Skeletal muscle tissue (tissue), 4 donors: ENCODE measurements around the gene LMLN. TPM values are rescaled to one million over a fixed set of nuclear protein-coding genes. Genes with fewer than 3 reads are reported as not detected.
A peak's percentile ranks its signal among the peaks of the same experiment; 100 is the strongest.
"Not testable (repeated sequence)": the region's sequence is repeated elsewhere in the genome, so short reads cannot be mapped to it uniquely, and the experiment has no call there.

Experiments
- H3K27ac ChIP-seq: one replicate; pipeline ENCODE4 v1.7.0; 2013; ENCODE audit warnings: mild to moderate bottlenecking, low read depth, low read length, inconsistent platforms
- H3K27me3 ChIP-seq, 3 donors: one replicate each; pipeline ENCODE4 v1.7.0; 2013; ENCODE audit warnings: low read length in 3 of 3; ENCODE audit not compliant: control insufficient read depth in 3 of 3, insufficient read depth in 3 of 3
- H3K36me3 ChIP-seq, 3 donors: one replicate each; pipeline ENCODE4 v1.7.0; 2013; ENCODE audit warnings: low read length in 3 of 3; ENCODE audit not compliant: control insufficient read depth in 3 of 3, insufficient read depth in 3 of 3
- H3K4me1 ChIP-seq, 3 donors: one replicate each; pipeline ENCODE4 v1.7.0; 2013; ENCODE audit warnings: low read length in 3 of 3, mild to moderate bottlenecking in 3 of 3; ENCODE audit not compliant: control insufficient read depth in 3 of 3, insufficient read depth in 3 of 3
- H3K4me3 ChIP-seq, 3 donors: one replicate each; pipeline ENCODE4 v1.7.0; 2013; ENCODE audit warnings: low read length in 3 of 3
- H3K9ac ChIP-seq, 3 donors: one replicate each; pipeline ENCODE4 v1.7.0; 2013; ENCODE audit warnings: low read length in 3 of 3, mild to moderate bottlenecking in 3 of 3, moderate library complexity in 2 of 3, low read depth in 1 of 3
- H3K9me3 ChIP-seq, 3 donors: one replicate each; pipeline ENCODE4 v1.7.0; 2013; ENCODE audit warnings: low read length in 3 of 3; ENCODE audit not compliant: control insufficient read depth in 3 of 3
- total RNA-seq: library from RNA; depleted of rRNA; stranded (reverse); fragments of >200 nt; gene quantifications from one replicate; pipeline ENCODE4 v1.2.3, GENCODE V29; 2014
- donor health status: Osteomylitis.

LMLN gene
- 4.2 TPM for total RNA-seq

- Histone ChIP-seq H3K4me1 (peaks cover 12 to 31% (median 26%) of the 10 kb centered on the region in 3 donors), H3K27ac (peak within 1 kb of the TSS; percentile 69), H3K27me3 (no peaks in the 10 kb centered on the region)
Observed at GRCh38 chr3:197959891-197960693, at the start of gene LMLN. TSS of gene LMLN (plus strand) at chr3:197960217. CDS start at chr3:197960246, 29 bp downstream.

GRCh38 chr3:197912741-197913476 is 47.1 kb upstream of the LMLN start:
- Histone ChIP-seq H3K4me3 (no peak overlapping the region), H3K27me3 (no peaks in the 10 kb centered on the region), H3K9me3 (no peaks in the 10 kb centered on the region), H3K36me3 (no peaks in the 10 kb centered on the region), H3K9ac (no peak overlapping the region), H3K4me1 (no peaks in the 10 kb centered on the region), H3K27ac (no peak overlapping the region)

More at GRCh38 chr3:197959891-197960693, at the start of gene LMLN:
- peak within 1 kb of the TSS; percentile 77 to 87 (median 85) for H3K9ac ChIP-seq
- peaks cover 13 to 21% (median 19%) of the 10 kb centered on the region in 3 donors for H3K36me3 ChIP-seq
- H3K9me3 ChIP-seq: no peaks in the 10 kb centered on the region
- H3K4me3 ChIP-seq: peak within 1 kb of the TSS; percentile 86 to 94 (median 92)

GRCh38 chr3:197913641-197914380 is 46.2 kb upstream of the LMLN start:
- Histone ChIP-seq H3K27me3 (no peaks in the 10 kb centered on the region), H3K27ac (no peak overlapping the region), H3K4me3 (no peak overlapping the region), H3K9ac (no peak overlapping the region), H3K4me1 (no peaks in the 10 kb centered on the region), H3K9me3 (no peaks in the 10 kb centered on the region), H3K36me3 (no peaks in the 10 kb centered on the region)

GRCh38 chr3:197921429-197922275 is 38.4 kb upstream of the LMLN start:
- not testable (repeated sequence) for H3K36me3 ChIP-seq, H3K9ac ChIP-seq, H3K27ac ChIP-seq, H3K27me3 ChIP-seq, H3K4me3 ChIP-seq, H3K9me3 ChIP-seq, H3K4me1 ChIP-seq

GRCh38 chr3:197926418-197926817 is 33.6 kb upstream of the LMLN start:
- H3K4me1 ChIP-seq: no peaks in the 10 kb centered on the region
- H3K9me3 ChIP-seq: no peaks in the 10 kb centered on the region
- no peak overlapping the region for H3K9ac ChIP-seq
- H3K36me3 ChIP-seq: peaks cover 0 to 7% (median 0%) of the 10 kb centered on the region in 3 donors
- no peak overlapping the region for H3K27ac ChIP-seq
- no peaks in the 10 kb centered on the region for H3K27me3 ChIP-seq
- H3K4me3 ChIP-seq: no peak overlapping the region

- H3K9me3 ChIP-seq, H3K36me3 ChIP-seq: not testable (repeated sequence)
Observed at GRCh38 chr3:197927578-197927977, 32.4 kb upstream of the LMLN start.

GRCh38 chr3:197936819-197937384 is 23.1 kb upstream of the LMLN start:
- H3K27ac ChIP-seq: no peak overlapping the region
- H3K4me1 ChIP-seq: no peaks in the 10 kb centered on the region
- no peak overlapping the region for H3K4me3 ChIP-seq
- no peaks in the 10 kb centered on the region for H3K27me3 ChIP-seq
- no peaks in the 10 kb centered on the region for H3K9me3 ChIP-seq
- peaks cover 0 to 4% (median 2%) of the 10 kb centered on the region in 3 donors for H3K36me3 ChIP-seq
- H3K9ac ChIP-seq: no peak overlapping the region

More at GRCh38 chr3:197927578-197927977, 32.4 kb upstream of the LMLN start:
- H3K27ac ChIP-seq, H3K4me1 ChIP-seq, H3K4me3 ChIP-seq, H3K27me3 ChIP-seq, H3K9ac ChIP-seq: not testable (repeated sequence)

GRCh38 chr3:197940745-197941384 is 19.2 kb upstream of the LMLN start:
- H3K9ac ChIP-seq: no peak overlapping the region
- H3K4me1 ChIP-seq: no peaks in the 10 kb centered on the region
- H3K27ac ChIP-seq: no peak overlapping the region
- H3K9me3 ChIP-seq: no peaks in the 10 kb centered on the region
- no peaks in the 10 kb centered on the region for H3K36me3 ChIP-seq
- H3K4me3 ChIP-seq: no peak overlapping the region
- H3K27me3 ChIP-seq: no peaks in the 10 kb centered on the region
